ENCODE measurements around the gene TP53BP2. TPM values are rescaled to one million over a fixed set of nuclear protein-coding genes. Genes with fewer than 3 reads are reported as not detected.

TP53BP2 gene
- total RNA-seq, 1 experiment from 2014 or later = 38.2 TPM

- TF ChIP-seq, protein P1, sequence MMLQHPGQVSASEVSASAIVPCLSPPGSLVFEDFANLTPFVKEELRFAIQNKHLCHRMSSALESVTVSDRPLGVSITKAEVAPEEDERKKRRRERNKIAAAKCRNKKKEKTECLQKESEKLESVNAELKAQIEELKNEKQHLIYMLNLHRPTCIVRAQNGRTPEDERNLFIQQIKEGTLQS (IDR thresholded peaks at IDR 0.05) = no peak
- TF ChIP-seq POLR2AphosphoS5 (IDR thresholded peaks at IDR 0.05; ENCODE audit: low read depth, low read length) (no peak), SIN3A (IDR thresholded peaks at IDR 0.05; ENCODE audit: low read depth) (no peak), TCF7L2 (IDR thresholded peaks at IDR 0.05; ENCODE audit: borderline replicate concordance, extremely low read depth, insufficient read depth, insufficient read length) (no peak), CEBPB (IDR thresholded peaks at IDR 0.05; ENCODE audit: low read depth) (no peak)
Observed at GRCh38 chr1:223829678-223830077, 16.1 kb downstream of the TP53BP2 start (continued).

DNA sequence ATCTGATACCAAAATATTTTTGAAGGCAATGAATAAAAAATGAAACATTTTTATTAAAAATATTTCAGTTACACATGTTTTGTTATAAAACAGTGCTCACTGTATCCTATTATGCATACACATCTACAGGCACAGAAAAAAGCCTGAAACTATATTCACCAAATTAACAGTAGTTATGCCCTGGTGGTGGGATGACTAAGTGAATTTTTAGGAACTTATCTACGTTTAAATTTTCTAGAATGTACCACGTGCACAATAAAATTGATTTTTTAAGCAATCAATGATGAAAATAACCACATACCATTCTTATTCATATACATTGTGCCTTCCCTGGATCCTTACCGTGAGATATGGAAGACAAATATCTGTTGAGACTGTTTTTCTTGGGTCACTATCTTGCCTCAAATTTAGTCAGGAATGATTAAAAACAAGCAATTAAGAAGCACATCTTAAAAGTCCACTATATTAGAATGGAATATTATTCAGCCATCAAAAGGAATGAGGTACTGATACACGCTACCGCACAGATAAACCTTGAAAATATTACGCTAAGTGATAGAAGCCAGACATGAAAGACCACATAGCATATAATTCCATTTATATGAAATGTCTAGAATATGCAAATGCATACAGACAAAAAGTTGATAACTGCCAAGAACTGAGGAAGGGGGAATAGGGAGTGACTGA lies 17.4 kb downstream of the TP53BP2 start:
- no peaks in the 10 kb centered on the region for H3K9me2 ChIP-seq (ENCODE audit: insufficient read depth)
- H3K36me3 ChIP-seq (ENCODE audit: control insufficient read depth in 1 of 2, insufficient read depth in 2 of 2, low read length in 2 of 2) = no peaks in the 10 kb centered on the region
- no TSS peak for BruUV-seq (replicated peaks)
- TF ChIP-seq ELF1 (IDR thresholded peaks at IDR 0.05; ENCODE audit: borderline replicate concordance, low read depth) (no peak), MAX (IDR thresholded peaks at IDR 0.05) (no peak)
- TF ChIP-seq, protein P2, sequence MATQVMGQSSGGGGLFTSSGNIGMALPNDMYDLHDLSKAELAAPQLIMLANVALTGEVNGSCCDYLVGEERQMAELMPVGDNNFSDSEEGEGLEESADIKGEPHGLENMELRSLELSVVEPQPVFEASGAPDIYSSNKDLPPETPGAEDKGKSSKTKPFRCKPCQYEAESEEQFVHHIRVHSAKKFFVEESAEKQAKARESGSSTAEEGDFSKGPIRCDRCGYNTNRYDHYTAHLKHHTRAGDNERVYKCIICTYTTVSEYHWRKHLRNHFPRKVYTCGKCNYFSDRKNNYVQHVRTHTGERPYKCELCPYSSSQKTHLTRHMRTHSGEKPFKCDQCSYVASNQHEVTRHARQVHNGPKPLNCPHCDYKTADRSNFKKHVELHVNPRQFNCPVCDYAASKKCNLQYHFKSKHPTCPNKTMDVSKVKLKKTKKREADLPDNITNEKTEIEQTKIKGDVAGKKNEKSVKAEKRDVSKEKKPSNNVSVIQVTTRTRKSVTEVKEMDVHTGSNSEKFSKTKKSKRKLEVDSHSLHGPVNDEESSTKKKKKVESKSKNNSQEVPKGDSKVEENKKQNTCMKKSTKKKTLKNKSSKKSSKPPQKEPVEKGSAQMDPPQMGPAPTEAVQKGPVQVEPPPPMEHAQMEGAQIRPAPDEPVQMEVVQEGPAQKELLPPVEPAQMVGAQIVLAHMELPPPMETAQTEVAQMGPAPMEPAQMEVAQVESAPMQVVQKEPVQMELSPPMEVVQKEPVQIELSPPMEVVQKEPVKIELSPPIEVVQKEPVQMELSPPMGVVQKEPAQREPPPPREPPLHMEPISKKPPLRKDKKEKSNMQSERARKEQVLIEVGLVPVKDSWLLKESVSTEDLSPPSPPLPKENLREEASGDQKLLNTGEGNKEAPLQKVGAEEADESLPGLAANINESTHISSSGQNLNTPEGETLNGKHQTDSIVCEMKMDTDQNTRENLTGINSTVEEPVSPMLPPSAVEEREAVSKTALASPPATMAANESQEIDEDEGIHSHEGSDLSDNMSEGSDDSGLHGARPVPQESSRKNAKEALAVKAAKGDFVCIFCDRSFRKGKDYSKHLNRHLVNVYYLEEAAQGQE (IDR thresholded peaks at IDR 0.05; ENCODE audit: low read depth) = no peak
- H2AFZ ChIP-seq (ENCODE audit: low read depth, low read length, poor library complexity, severe bottlenecking) = no peak overlapping the region
- H3K4me2 ChIP-seq (ENCODE audit: low read length) = no peak overlapping the region
- no peak overlapping the region for H3K4me3 ChIP-seq (replicated peaks in 1 of 2; ENCODE audit: low read depth in 1 of 2, low read length in 2 of 2)
- peaks cover 6% of the 10 kb centered on the region; the same call in 1 of the 2 replicates for H4K20me1 ChIP-seq (ENCODE audit: insufficient read depth)
- no peak overlapping the region for H3K9ac ChIP-seq (ENCODE audit: low read length)
- H3K79me2 ChIP-seq (ENCODE audit: insufficient read depth, low read length) = peaks cover 96% of the 10 kb centered on the region
- H3K27me3 ChIP-seq (ENCODE audit: insufficient read depth, low read length) = no peaks in the 10 kb centered on the region
- ChIA-PET POLR2A (no interaction called here), CTCF (no interaction called here), RAD21 (ENCODE audit: low non-redundant PET in 1 of 2, low total read pairs in 2 of 2, uncharacterized antibody in 2 of 2, unreplicated experiment in 2 of 2) (no interaction called here)
- ATAC-seq (no peak), DNase-seq (ENCODE audit: low read depth, low spot score) (no peak)
- H3K9me3 ChIP-seq (ENCODE audit: control insufficient read depth in 1 of 2, insufficient read depth in 1 of 2, low read depth in 1 of 2, low read length in 2 of 2) = no peaks in the 10 kb centered on the region
- H3K27ac ChIP-seq (ENCODE audit: low read depth, low read length) = no peak overlapping the region
- intact Hi-C loops (cut with micrococcal nuclease) = no loop called here
- H3K4me1 ChIP-seq (ENCODE audit: control insufficient read depth in 1 of 2, insufficient read depth in 2 of 2, low read length in 2 of 2) = peaks cover 3 to 17% of the 10 kb centered on the region in 2 experiments; a peak in 3 of 4 replicates

Measured in HCT116 (cell line).